ENCODE results near the gene SMU1.

The SMU1 gene

GRCh38 chr9:33112094-33112493, 35.6 kb upstream of the SMU1 start:
- H3K27me3 Mint-ChIP-seq (ENCODE audit: low read depth, poor library complexity) = no peaks in the 10 kb centered on the region
- H3K27ac Mint-ChIP-seq = peak overlapping the region; percentile 65
- H3K9me3 Mint-ChIP-seq = no peaks in the 10 kb centered on the region
- TF ChIP-seq CTCF (IDR thresholded peaks at IDR 0.05) = no peak
- peaks cover 38% of the 10 kb centered on the region for H3K4me1 Mint-ChIP-seq
- no peak overlapping the region for H3K4me3 Mint-ChIP-seq
- H3K36me3 Mint-ChIP-seq (ENCODE audit: low read depth) = peaks cover 10% of the 10 kb centered on the region
- DNase-seq = no peak

- H3K4me3 Mint-ChIP-seq = no peak overlapping the region
- peak overlapping the region; percentile 65 for H3K27ac Mint-ChIP-seq
- no peak for DNase-seq
- peaks cover 42% of the 10 kb centered on the region for H3K4me1 Mint-ChIP-seq
- H3K9me3 Mint-ChIP-seq = no peaks in the 10 kb centered on the region
- TF ChIP-seq CTCF (IDR thresholded peaks at IDR 0.05) = no peak
- H3K27me3 Mint-ChIP-seq (ENCODE audit: low read depth, poor library complexity) = no peaks in the 10 kb centered on the region
- H3K36me3 Mint-ChIP-seq (ENCODE audit: low read depth) = peaks cover 10% of the 10 kb centered on the region
These were observed 35.2 kb upstream of the SMU1 start for GRCh38 chr9:33111631-33112030.

- DNase-seq = no peak
- no peaks in the 10 kb centered on the region for H3K9me3 Mint-ChIP-seq
These were observed 34.2 kb upstream of the SMU1 start for GRCh38 chr9:33110686-33111085.

GRCh38 chr9:33109850-33110595, 33.5 kb upstream of the SMU1 start:
- no peak for DNase-seq
- H3K4me1 Mint-ChIP-seq = peaks cover 50% of the 10 kb centered on the region
- no peaks in the 10 kb centered on the region for H3K9me3 Mint-ChIP-seq
- H3K27ac Mint-ChIP-seq = no peak overlapping the region
- H3K27me3 Mint-ChIP-seq (ENCODE audit: low read depth, poor library complexity) = peaks cover 3% of the 10 kb centered on the region
- H3K36me3 Mint-ChIP-seq (ENCODE audit: low read depth) = peaks cover 10% of the 10 kb centered on the region
- TF ChIP-seq CTCF (IDR thresholded peaks at IDR 0.05) = no peak
- H3K4me3 Mint-ChIP-seq = no peak overlapping the region

More at GRCh38 chr9:33110686-33111085, 34.2 kb upstream of the SMU1 start:
- Mint-ChIP-seq H3K4me3 (no peak overlapping the region), H3K27me3 (ENCODE audit: low read depth, poor library complexity) (peaks cover under 1% of the 10 kb centered on the region), H3K4me1 (peaks cover 50% of the 10 kb centered on the region), H3K27ac (no peak overlapping the region), H3K36me3 (ENCODE audit: low read depth) (peaks cover 10% of the 10 kb centered on the region)
- no peak for TF ChIP-seq CTCF (IDR thresholded peaks at IDR 0.05)

- Mint-ChIP-seq H3K36me3 (ENCODE audit: low read depth) (peaks cover 8% of the 10 kb centered on the region), H3K9me3 (no peaks in the 10 kb centered on the region), H3K27ac (peak overlapping the region; percentile 19), H3K4me1 (peaks cover 50% of the 10 kb centered on the region), H3K27me3 (ENCODE audit: low read depth, poor library complexity) (peaks cover 3% of the 10 kb centered on the region), H3K4me3 (no peak overlapping the region)
- DNase-seq = no peak
- TF ChIP-seq CTCF (IDR thresholded peaks at IDR 0.05) = no peak
These were observed 32.6 kb upstream of the SMU1 start for GRCh38 chr9:33109097-33109496.

GRCh38 chr9:33108472-33108871, 32.0 kb upstream of the SMU1 start:
- peak overlapping the region; percentile 57 for H3K27ac Mint-ChIP-seq

More at GRCh38 chr9:33108472-33108871, 32.0 kb upstream of the SMU1 start:
- no peak for TF ChIP-seq CTCF (IDR thresholded peaks at IDR 0.05)
- no peak for DNase-seq
- Mint-ChIP-seq H3K9me3 (no peaks in the 10 kb centered on the region), H3K27me3 (ENCODE audit: low read depth, poor library complexity) (peaks cover 3% of the 10 kb centered on the region), H3K36me3 (ENCODE audit: low read depth) (peaks cover 2% of the 10 kb centered on the region), H3K4me1 (peaks cover 48% of the 10 kb centered on the region), H3K4me3 (no peak overlapping the region)

Measured in nephron progenitor cell (in vitro differentiated cells).